Nephron progenitor cell (in vitro differentiated cells): ENCODE data around the gene MPZ.
"Not testable (repeated sequence)": the region's sequence is repeated elsewhere in the genome, so short reads cannot be mapped to it uniquely, and the experiment has no call there.

Source experiments
- DNase-seq: peaks from one replicate; pipeline ENCODE4 v3.0.0; 2021
- H3K27ac Mint-ChIP-seq: 2 replicates; pipeline ENCODE4 v1.8.0; 2021; ENCODE audit warnings: mild to moderate bottlenecking, moderate library complexity, mixed read lengths
- H3K27me3 Mint-ChIP-seq: 2 replicates; pipeline ENCODE4 v1.8.0; 2021; ENCODE audit warnings: mild to moderate bottlenecking, low read depth, mixed read lengths; ENCODE audit not compliant: poor library complexity
- H3K36me3 Mint-ChIP-seq: 2 replicates; pipeline ENCODE4 v1.8.0; 2021; ENCODE audit warnings: low read depth, mixed read lengths
- H3K4me1 Mint-ChIP-seq: 2 replicates; pipeline ENCODE4 v1.8.0; 2021; ENCODE audit warnings: mixed read lengths
- H3K4me3 Mint-ChIP-seq: 2 replicates; pipeline ENCODE4 v1.8.0; 2021; ENCODE audit warnings: mild to moderate bottlenecking, moderate library complexity, mixed read lengths
- H3K9me3 Mint-ChIP-seq: 2 replicates; pipeline ENCODE4 v1.8.0; 2021; ENCODE audit warnings: mild to moderate bottlenecking, moderate library complexity, mixed read lengths
- CTCF ChIP-seq: fragments of 200-600 bp; sonication (generic); IDR thresholded peaks from 2 replicates; pipeline ENCODE4 v1.5.0; 2021; ENCODE audit warnings: antibody characterized with exemption

MPZ gene

DNA sequence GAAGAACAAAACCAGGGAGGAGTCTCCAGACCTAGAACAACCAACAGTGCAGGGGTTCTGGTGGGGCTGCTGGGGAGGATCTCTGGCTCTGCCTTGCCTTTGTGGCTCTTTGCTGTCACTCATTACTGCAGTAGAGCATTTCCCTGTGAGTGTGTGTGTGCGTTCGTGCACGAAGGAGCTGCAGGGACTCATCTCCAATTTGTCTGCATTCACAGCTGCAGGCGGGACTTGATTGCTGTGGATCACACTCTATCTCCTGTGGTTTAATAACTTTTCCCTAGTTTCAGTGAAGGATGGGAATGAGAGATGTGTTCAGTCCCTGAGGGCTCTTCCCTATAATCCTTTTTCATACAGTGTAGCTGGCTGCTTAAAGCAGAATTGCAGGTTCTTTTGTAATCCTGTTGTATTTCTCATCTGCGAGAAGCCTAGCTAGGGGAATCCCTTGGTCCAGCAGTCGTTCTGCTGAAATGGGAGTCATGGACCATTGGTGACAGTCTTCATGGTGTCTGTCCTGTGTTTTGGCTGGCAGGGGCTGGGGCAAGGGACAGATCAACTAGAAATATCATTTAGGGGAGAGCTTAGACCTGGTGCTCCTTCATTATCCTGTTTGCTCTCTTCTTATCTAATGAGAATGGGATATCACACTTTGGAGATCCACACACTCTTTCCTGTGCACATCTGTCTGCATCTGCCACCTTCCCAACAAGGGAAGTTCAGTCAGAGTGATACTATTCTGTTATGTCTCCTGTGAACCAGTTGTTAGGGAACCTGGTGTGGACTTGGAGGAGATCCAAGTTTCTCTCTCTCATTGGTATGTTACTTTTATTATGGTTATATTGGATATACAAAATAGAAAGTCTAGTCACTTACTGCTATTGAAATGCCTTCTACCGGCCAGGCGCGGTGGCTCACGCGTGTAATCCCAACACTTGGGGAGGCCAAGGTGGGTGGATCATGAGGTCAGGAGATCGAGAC lies 48.2 kb downstream of the MPZ start:
- DNase-seq: peak; percentile 42
- Mint-ChIP-seq H3K4me3 (peak overlapping the region; percentile 56), H3K27me3 (peaks cover 77% of the 10 kb centered on the region), H3K36me3 (peaks cover 16% of the 10 kb centered on the region), H3K27ac (no peak overlapping the region), H3K4me1 (peaks cover 41% of the 10 kb centered on the region), H3K9me3 (peaks cover 25% of the 10 kb centered on the region)
- TF ChIP-seq CTCF: no peak

GRCh38 chr1:161260376-161261260 lies 49.1 kb downstream of the MPZ start:
- no peak for DNase-seq
- H3K27ac Mint-ChIP-seq: no peak overlapping the region
- TF ChIP-seq CTCF: no peak
- peaks cover 78% of the 10 kb centered on the region for H3K27me3 Mint-ChIP-seq
- peak overlapping the region; percentile 56 for H3K4me3 Mint-ChIP-seq
- peaks cover 35% of the 10 kb centered on the region for H3K9me3 Mint-ChIP-seq
- peaks cover 16% of the 10 kb centered on the region for H3K36me3 Mint-ChIP-seq
- peaks cover 35% of the 10 kb centered on the region for H3K4me1 Mint-ChIP-seq

GRCh38 chr1:161259765-161260164 lies 50.0 kb downstream of the MPZ start:
- Mint-ChIP-seq H3K36me3 (peaks cover 16% of the 10 kb centered on the region), H3K27ac (no peak overlapping the region), H3K9me3 (peaks cover 41% of the 10 kb centered on the region), H3K4me1 (peaks cover 35% of the 10 kb centered on the region), H3K27me3 (peaks cover 79% of the 10 kb centered on the region), H3K4me3 (peak overlapping the region; percentile 71)
- DNase-seq: no peak
- no peak for TF ChIP-seq CTCF

DNA sequence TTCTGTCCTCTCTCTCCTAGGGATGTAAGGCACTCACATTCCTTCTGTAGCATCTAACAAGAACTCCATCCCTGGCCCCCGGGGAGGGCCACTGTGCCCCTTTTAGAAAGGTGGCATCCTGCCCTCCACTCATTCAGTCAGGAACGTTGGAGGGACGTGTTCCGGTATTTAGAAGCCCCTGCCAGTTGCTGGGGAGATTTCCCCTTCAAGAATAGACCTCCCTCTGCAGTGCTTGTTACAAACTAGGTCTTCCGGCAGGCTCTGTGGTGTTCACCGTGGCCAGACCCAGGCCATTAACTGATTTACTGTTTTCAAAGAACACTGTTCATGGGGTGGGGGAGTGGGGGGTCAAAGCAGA lies 50.4 kb downstream of the MPZ start:
- peaks cover 41% of the 10 kb centered on the region for H3K9me3 Mint-ChIP-seq
- peak overlapping the region; percentile 71 for H3K4me3 Mint-ChIP-seq
- H3K27me3 Mint-ChIP-seq: peaks cover 76% of the 10 kb centered on the region
- no peak for TF ChIP-seq CTCF
- peaks cover 35% of the 10 kb centered on the region for H3K4me1 Mint-ChIP-seq
- H3K36me3 Mint-ChIP-seq: peaks cover 16% of the 10 kb centered on the region
- DNase-seq: no peak
- no peak overlapping the region for H3K27ac Mint-ChIP-seq

GRCh38 chr1:161258439-161259344 lies 51.1 kb downstream of the MPZ start, which contains the start of gene PCP4L1:
TSS of gene PCP4L1 (plus strand) at chr1:161258745. CDS start at chr1:161258975, 230 bp downstream.
- H3K36me3 Mint-ChIP-seq: peaks cover 16% of the 10 kb centered on the region
- H3K9me3 Mint-ChIP-seq: peaks cover 41% of the 10 kb centered on the region
- DNase-seq: peak; percentile 72
- peaks cover 35% of the 10 kb centered on the region for H3K4me1 Mint-ChIP-seq
- H3K27ac Mint-ChIP-seq: no peak within 1 kb of the TSS
- no peak for TF ChIP-seq CTCF
- H3K27me3 Mint-ChIP-seq: peaks cover 81% of the 10 kb centered on the region
- H3K4me3 Mint-ChIP-seq: peak within 1 kb of the TSS; percentile 71

GRCh38 chr1:161257109-161257508 lies 52.7 kb downstream of the MPZ start:
- Mint-ChIP-seq H3K4me1 (peaks cover 35% of the 10 kb centered on the region), H3K9me3 (peaks cover 41% of the 10 kb centered on the region), H3K27me3 (peaks cover 74% of the 10 kb centered on the region), H3K36me3 (peaks cover 16% of the 10 kb centered on the region)
- H3K4me3 Mint-ChIP-seq, H3K27ac Mint-ChIP-seq, DNase-seq: not testable (repeated sequence)

GRCh38 chr1:161255955-161256520 lies 53.7 kb downstream of the MPZ start:
- Mint-ChIP-seq H3K9me3 (peaks cover 41% of the 10 kb centered on the region), H3K36me3 (peaks cover 16% of the 10 kb centered on the region), H3K27me3 (peaks cover 72% of the 10 kb centered on the region), H3K4me1 (peaks cover 26% of the 10 kb centered on the region)
- not testable (repeated sequence) for DNase-seq, H3K27ac Mint-ChIP-seq, H3K4me3 Mint-ChIP-seq
